HEK293 (cell line): ENCODE results near the gene DDN.

Experiments used
- CTCF ChIA-PET: fragments of 350-600 bp; formaldehyde crosslinking; extraction: SDS; loops from one replicate; lab custom pipeline; 2021; ENCODE audit warnings: antibody characterized with exemption; lab: Yijun Ruan, JAX
- POLR2A ChIA-PET: fragments of 300-600 bp; formaldehyde crosslinking; extraction: SDS; loops from one replicate; lab custom pipeline; 2020; ENCODE audit warnings: antibody characterized with exemption, inconsistent platforms; lab: Yijun Ruan, JAX
- H3K27ac ChIP-seq: fragments of 200-500 bp; sonication (Bioruptor generic); 2 replicates; pipeline ENCODE4 v1.5.1; 2014; ENCODE audit warnings: low read depth, low read length, control low read depth, inconsistent platforms; ENCODE audit errors: extremely low read depth
- H3K36me3 ChIP-seq, 2 experiments: fragments of 200-500 bp in 1 of 2; sonication (Bioruptor generic) in 1 of 2; 1 replicate in 1 of 2; 2 replicates in 1 of 2; pipeline ENCODE4 v1.5.1; 2014 to 2017; ENCODE audit warnings: inconsistent platforms in 2 of 2, low read length in 2 of 2; ENCODE audit not compliant: control insufficient read depth in 2 of 2, insufficient read depth in 1 of 2
- H3K4me1 ChIP-seq: fragments of 200-500 bp; sonication (Bioruptor generic); 2 replicates; pipeline ENCODE4 v1.5.1; 2014; ENCODE audit warnings: mild to moderate bottlenecking, low read length, inconsistent platforms; ENCODE audit not compliant: control insufficient read depth, insufficient read depth
- H3K4me3 ChIP-seq: 2 replicates; pipeline ENCODE4 v1.5.1; 2011; ENCODE audit warnings: low read depth, mild to moderate bottlenecking, control low read depth, low read length, moderate library complexity
- H3K9me3 ChIP-seq: fragments of 200-500 bp; sonication (Bioruptor generic); 2 replicates; pipeline ENCODE4 v1.5.1; 2014; ENCODE audit warnings: low read depth, low read length, inconsistent platforms; ENCODE audit not compliant: control insufficient read depth, insufficient read depth
- GLI2 ChIP-seq: fragments of 450-650 bp; formaldehyde crosslinking; IDR thresholded peaks from 2 replicates; pipeline ENCODE4; 2017; ENCODE audit warnings: missing biosample characterization, missing genetic modification characterization, low read depth, borderline replicate concordance
- GLIS2 ChIP-seq: fragments of 450-650 bp; formaldehyde crosslinking; IDR thresholded peaks from 2 replicates; pipeline ENCODE4 v1.5.1; 2016; ENCODE audit warnings: missing biosample characterization, missing genetic modification characterization
- KLF16 ChIP-seq: fragments of 450-650 bp; formaldehyde crosslinking; IDR thresholded peaks from 2 replicates; pipeline ENCODE4 v1.5.1; 2017; ENCODE audit warnings: missing biosample characterization, missing genetic modification characterization
- MZF1 ChIP-seq: fragments of 450-650 bp; formaldehyde crosslinking; IDR thresholded peaks from 2 replicates; pipeline ENCODE4 v1.5.1; 2017; ENCODE audit warnings: missing biosample characterization, missing genetic modification characterization, borderline replicate concordance
- SETDB1 ChIP-seq: IDR thresholded peaks from one replicate; pipeline ENCODE4 v1.6.1; 2017; ENCODE audit warnings: mild to moderate bottlenecking, low read length, moderate library complexity, mixed read lengths; ENCODE audit not compliant: insufficient read length
- SP2 ChIP-seq: fragments of 450-650 bp; formaldehyde crosslinking; IDR thresholded peaks from 2 replicates; pipeline ENCODE4 v1.5.1; 2016; ENCODE audit warnings: missing biosample characterization, missing genetic modification characterization
- SP3 ChIP-seq: fragments of 450-650 bp; formaldehyde crosslinking; IDR thresholded peaks from 2 replicates; pipeline ENCODE4 v1.5.1; 2016; ENCODE audit warnings: missing biosample characterization, missing genetic modification characterization
- TRIM28 ChIP-seq: IDR thresholded peaks from 2 replicates; pipeline ENCODE4 v1.6.1; 2011; ENCODE audit warnings: low read length, control low read depth, borderline replicate concordance
- ZBTB20 ChIP-seq: fragments of 450-650 bp; formaldehyde crosslinking; IDR thresholded peaks from 2 replicates; pipeline ENCODE4 v1.5.1; 2016; ENCODE audit warnings: missing biosample characterization, missing genetic modification characterization
- ZBTB48 ChIP-seq: fragments of 450-650 bp; formaldehyde crosslinking; IDR thresholded peaks from 2 replicates; pipeline ENCODE4 v1.5.1; 2016; ENCODE audit warnings: missing biosample characterization, missing genetic modification characterization
- ZBTB7A ChIP-seq: fragments of 450-650 bp; formaldehyde crosslinking; IDR thresholded peaks from 2 replicates; pipeline ENCODE4 v1.5.1; 2016; ENCODE audit warnings: low read depth, missing biosample characterization, missing genetic modification characterization
- ZNF184 ChIP-seq: fragments of 450-650 bp; IDR thresholded peaks from 2 replicates; pipeline ENCODE4 v1.5.1; 2018; ENCODE audit warnings: missing biosample characterization, mild to moderate bottlenecking, missing genetic modification characterization
- ZNF2 ChIP-seq: fragments of 450-650 bp; formaldehyde crosslinking; IDR thresholded peaks from 2 replicates; pipeline ENCODE4 v1.5.1; 2016; ENCODE audit warnings: missing biosample characterization, missing genetic modification characterization
- ZNF266 ChIP-seq: fragments of 450-650 bp; formaldehyde crosslinking; IDR thresholded peaks from 2 replicates; pipeline ENCODE4 v1.5.1; 2016; ENCODE audit warnings: missing biosample characterization, missing genetic modification characterization, low read depth
- ZNF274 ChIP-seq, 2 experiments: fragments of 200-500 bp in 1 of 2; fragments of 450-650 bp in 1 of 2; sonication (Bioruptor generic) in 1 of 2; formaldehyde crosslinking in 1 of 2; IDR thresholded peaks; 2 replicates each; pipeline versions ENCODE4 v1.5.1 to v1.6.1; 2014 to 2016; ENCODE audit warnings: borderline replicate concordance in 1 of 2, inconsistent platforms in 1 of 2, low read length in 1 of 2, missing biosample characterization in 1 of 2, missing genetic modification characterization in 1 of 2
- ZNF544 ChIP-seq: fragments of 450-650 bp; formaldehyde crosslinking; IDR thresholded peaks from 2 replicates; pipeline ENCODE4 v1.5.0; 2017; ENCODE audit warnings: missing biosample characterization, missing genetic modification characterization
- ZNF596 ChIP-seq: fragments of 450-650 bp; IDR thresholded peaks from 2 replicates; pipeline ENCODE4 v1.5.0; 2018; ENCODE audit warnings: missing biosample characterization, mild to moderate bottlenecking, missing genetic modification characterization, moderate library complexity
- ZNF624 ChIP-seq: fragments of 450-650 bp; formaldehyde crosslinking; IDR thresholded peaks from 2 replicates; pipeline ENCODE4 v1.5.1; 2017; ENCODE audit warnings: missing biosample characterization, missing genetic modification characterization
- ZNF677 ChIP-seq: fragments of 450-650 bp; IDR thresholded peaks from 2 replicates; pipeline ENCODE4 v1.5.0; 2018; ENCODE audit warnings: missing biosample characterization, mild to moderate bottlenecking, missing genetic modification characterization, moderate library complexity
- ZNF76 ChIP-seq: fragments of 450-650 bp; formaldehyde crosslinking; IDR thresholded peaks from 2 replicates; pipeline ENCODE4; 2016; ENCODE audit warnings: low read depth, missing biosample characterization, missing genetic modification characterization, borderline replicate concordance
- ZNF768 ChIP-seq: fragments of 450-650 bp; formaldehyde crosslinking; IDR thresholded peaks from 2 replicates; pipeline ENCODE4 v1.5.1; 2018; ENCODE audit warnings: missing biosample characterization, mild to moderate bottlenecking, missing genetic modification characterization
- ZNF776 ChIP-seq: fragments of 450-650 bp; formaldehyde crosslinking; IDR thresholded peaks from 2 replicates; pipeline ENCODE4 v1.5.0; 2017; ENCODE audit warnings: missing biosample characterization, missing genetic modification characterization, borderline replicate concordance
- ZNF792 ChIP-seq: fragments of 450-650 bp; formaldehyde crosslinking; IDR thresholded peaks from 2 replicates; pipeline ENCODE4 v1.5.1; 2016; ENCODE audit warnings: missing biosample characterization, missing genetic modification characterization
- ZNF843 ChIP-seq: fragments of 450-650 bp; formaldehyde crosslinking; IDR thresholded peaks from 2 replicates; pipeline ENCODE4 v1.5.1; 2016; ENCODE audit warnings: missing biosample characterization, missing genetic modification characterization
- TF ChIP-seq, protein P1 (sequence below): fragments of 450-650 bp; formaldehyde crosslinking; IDR thresholded peaks from 2 replicates; pipeline ENCODE4 v1.5.1; 2016; ENCODE audit warnings: missing biosample characterization, missing genetic modification characterization
- TF ChIP-seq, protein P2 (sequence below): fragments of 450-650 bp; formaldehyde crosslinking; IDR thresholded peaks from 2 replicates; pipeline ENCODE4 v1.5.1; 2017; ENCODE audit warnings: missing biosample characterization, mild to moderate bottlenecking, missing genetic modification characterization, moderate library complexity
- TF ChIP-seq, protein P3 (sequence below): fragments of 450-650 bp; formaldehyde crosslinking; IDR thresholded peaks from 2 replicates; pipeline ENCODE4; 2016; ENCODE audit warnings: missing biosample characterization, missing genetic modification characterization
- TF ChIP-seq, protein P4 (sequence below): fragments of 450-650 bp; formaldehyde crosslinking; IDR thresholded peaks from 2 replicates; pipeline ENCODE4 v1.5.1; 2016; ENCODE audit warnings: missing biosample characterization, missing genetic modification characterization
- TF ChIP-seq, protein P5 (sequence below): fragments of 450-650 bp; formaldehyde crosslinking; IDR thresholded peaks from 2 replicates; pipeline ENCODE4 v1.5.1; 2016; ENCODE audit warnings: missing biosample characterization, missing genetic modification characterization

DDN gene

DNA sequence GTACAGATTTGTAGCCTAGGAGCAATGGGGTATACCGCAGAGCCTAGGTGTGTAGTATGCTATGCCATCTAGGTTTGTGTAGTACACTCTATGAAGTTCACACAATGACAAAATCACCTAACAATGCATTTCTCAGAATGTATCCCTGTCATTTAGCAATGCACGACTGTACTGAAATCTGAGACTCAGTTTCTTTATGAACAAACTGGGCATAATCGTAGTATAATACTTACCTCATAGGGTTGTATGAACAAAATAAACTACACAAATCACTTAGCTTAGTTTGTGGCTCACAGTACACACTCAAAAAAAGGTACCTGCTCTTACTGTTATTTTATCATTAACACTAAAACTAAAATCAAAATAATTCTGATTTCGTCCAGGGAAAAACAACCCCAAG is 26.3 kb upstream of the DDN start:
- no peaks in the 10 kb centered on the region for H3K9me3 ChIP-seq
- peaks cover 23 to 94% of the 10 kb centered on the region in 2 experiments for H3K36me3 ChIP-seq
- no peaks in the 10 kb centered on the region for H3K4me1 ChIP-seq
- POLR2A ChIA-PET, result no interaction called here
- CTCF ChIA-PET, result interaction anchor here (2.0 kb wide), 1 partner anchor 18 kb away, joined by 12 read pairs; no protein-coding TSS in a partner anchor
- no peak overlapping the region for H3K4me3 ChIP-seq
- H3K27ac ChIP-seq, result no peak overlapping the region
- TF ChIP-seq KLF16 (tag by site-specific recombination), result no peak
- TF ChIP-seq ZNF274 (IDR thresholded peaks at IDR 0.05; ENCODE audit: low read length), result no peak
- TF ChIP-seq ZNF274 (tag by site-specific recombination; IDR thresholded peaks at IDR 0.05; ENCODE audit: borderline replicate concordance), result no peak
- TF ChIP-seq ZNF184, result no peak
- TF ChIP-seq, protein P1, sequence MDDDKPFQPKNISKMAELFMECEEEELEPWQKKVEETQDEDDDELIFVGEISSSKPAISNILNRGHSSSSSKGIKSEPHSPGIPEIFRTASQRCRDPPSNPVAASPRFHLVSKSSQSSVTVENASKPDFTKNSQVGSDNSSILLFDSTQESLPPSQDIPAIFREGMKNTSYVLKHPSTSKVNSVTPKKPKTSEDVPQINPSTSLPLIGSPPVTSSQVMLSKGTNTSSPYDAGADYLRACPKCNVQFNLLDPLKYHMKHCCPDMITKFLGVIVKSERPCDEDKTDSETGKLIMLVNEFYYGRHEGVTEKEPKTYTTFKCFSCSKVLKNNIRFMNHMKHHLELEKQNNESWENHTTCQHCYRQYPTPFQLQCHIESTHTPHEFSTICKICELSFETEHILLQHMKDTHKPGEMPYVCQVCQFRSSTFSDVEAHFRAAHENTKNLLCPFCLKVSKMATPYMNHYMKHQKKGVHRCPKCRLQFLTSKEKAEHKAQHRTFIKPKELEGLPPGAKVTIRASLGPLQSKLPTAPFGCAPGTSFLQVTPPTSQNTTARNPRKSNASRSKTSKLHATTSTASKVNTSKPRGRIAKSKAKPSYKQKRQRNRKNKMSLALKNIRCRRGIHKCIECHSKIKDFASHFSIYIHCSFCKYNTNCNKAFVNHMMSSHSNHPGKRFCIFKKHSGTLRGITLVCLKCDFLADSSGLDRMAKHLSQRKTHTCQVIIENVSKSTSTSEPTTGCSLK (tag by site-specific recombination), result no peak
- TF ChIP-seq ZNF776 (tag by site-specific recombination), result no peak
- no peak for TF ChIP-seq TRIM28
- TF ChIP-seq ZNF76 (tag by site-specific recombination), result no peak
- no peak for TF ChIP-seq ZNF624 (tag by site-specific recombination)
- no peak for TF ChIP-seq ZNF266 (tag by site-specific recombination)
- TF ChIP-seq ZNF2 (tag by site-specific recombination), result no peak
- no peak for TF ChIP-seq ZNF792 (tag by site-specific recombination)
- TF ChIP-seq SP3 (tag by site-specific recombination), result no peak
- TF ChIP-seq, protein P2, sequence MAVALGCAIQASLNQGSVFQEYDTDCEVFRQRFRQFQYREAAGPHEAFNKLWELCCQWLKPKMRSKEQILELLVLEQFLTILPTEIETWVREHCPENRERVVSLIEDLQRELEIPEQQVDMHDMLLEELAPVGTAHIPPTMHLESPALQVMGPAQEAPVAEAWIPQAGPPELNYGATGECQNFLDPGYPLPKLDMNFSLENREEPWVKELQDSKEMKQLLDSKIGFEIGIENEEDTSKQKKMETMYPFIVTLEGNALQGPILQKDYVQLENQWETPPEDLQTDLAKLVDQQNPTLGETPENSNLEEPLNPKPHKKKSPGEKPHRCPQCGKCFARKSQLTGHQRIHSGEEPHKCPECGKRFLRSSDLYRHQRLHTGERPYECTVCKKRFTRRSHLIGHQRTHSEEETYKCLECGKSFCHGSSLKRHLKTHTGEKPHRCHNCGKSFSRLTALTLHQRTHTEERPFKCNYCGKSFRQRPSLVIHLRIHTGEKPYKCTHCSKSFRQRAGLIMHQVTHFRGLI, result no peak
- TF ChIP-seq ZNF843, result no peak
- no peak for TF ChIP-seq MZF1
- no peak for TF ChIP-seq GLIS2 (tag by site-specific recombination)
- TF ChIP-seq ZNF544, result no peak
- no peak for TF ChIP-seq ZNF677

DNA sequence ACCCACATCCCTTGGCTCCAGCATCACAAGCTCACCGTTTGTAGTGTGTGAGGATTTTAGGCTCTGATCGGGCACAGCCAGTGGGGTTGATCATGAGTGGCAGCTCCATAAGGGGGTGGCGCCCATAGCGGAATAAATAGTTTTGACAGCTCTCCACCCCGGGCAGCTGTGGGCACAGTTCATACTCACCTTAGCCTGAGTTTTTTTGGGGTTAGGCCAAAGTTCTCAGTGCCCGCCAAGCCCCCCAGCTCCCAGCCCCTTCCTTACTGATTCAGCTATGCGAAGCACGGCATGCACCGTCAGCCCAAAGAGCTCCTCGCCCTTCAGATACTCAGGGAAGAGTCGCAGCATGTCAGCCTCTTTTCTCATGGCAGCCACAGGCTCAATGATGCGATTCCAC is 25.4 kb upstream of the DDN start:
- ChIA-PET CTCF (interaction anchor here (0.8 to 2.0 kb wide), 3 partner anchors 19 to 37 kb away, joined by 3 to 12 read pairs (median 3); no protein-coding TSS in a partner anchor), POLR2A (interaction anchor here (1.1 kb wide), 1 partner anchor 8 kb away, joined by 3 read pairs; no protein-coding TSS in a partner anchor)
- H3K4me3 ChIP-seq, result no peak overlapping the region
- TF ChIP-seq, protein P3, sequence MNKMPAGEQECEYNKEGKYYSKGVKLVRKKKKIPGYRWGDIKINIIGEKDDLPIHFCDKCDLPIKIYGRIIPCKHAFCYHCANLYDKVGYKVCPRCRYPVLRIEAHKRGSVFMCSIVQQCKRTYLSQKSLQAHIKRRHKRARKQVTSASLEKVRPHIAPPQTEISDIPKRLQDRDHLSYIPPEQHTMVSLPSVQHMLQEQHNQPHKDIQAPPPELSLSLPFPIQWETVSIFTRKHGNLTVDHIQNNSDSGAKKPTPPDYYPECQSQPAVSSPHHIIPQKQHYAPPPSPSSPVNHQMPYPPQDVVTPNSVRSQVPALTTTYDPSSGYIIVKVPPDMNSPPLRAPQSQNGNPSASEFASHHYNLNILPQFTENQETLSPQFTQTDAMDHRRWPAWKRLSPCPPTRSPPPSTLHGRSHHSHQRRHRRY, result no peak
- TF ChIP-seq SP2 (tag by site-specific recombination), result no peak
- TF ChIP-seq, protein P4, sequence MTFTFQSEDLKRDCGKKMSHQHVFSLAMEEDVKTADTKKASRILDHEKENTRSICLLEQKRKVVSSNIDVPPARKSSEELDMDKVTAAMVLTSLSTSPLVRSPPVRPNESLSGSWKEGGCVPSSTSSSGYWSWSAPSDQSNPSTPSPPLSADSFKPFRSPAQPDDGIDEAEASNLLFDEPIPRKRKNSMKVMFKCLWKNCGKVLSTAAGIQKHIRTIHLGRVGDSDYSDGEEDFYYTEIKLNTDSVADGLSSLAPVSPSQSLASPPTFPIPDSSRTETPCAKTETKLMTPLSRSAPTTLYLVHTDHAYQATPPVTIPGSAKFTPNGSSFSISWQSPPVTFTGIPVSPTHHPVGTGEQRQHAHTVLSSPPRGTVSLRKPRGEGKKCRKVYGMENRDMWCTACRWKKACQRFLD (tag by site-specific recombination), result no peak
- no peak for TF ChIP-seq GLIS2 (tag by site-specific recombination)
- no peak for TF ChIP-seq ZNF768 (tag by site-specific recombination)
- TF ChIP-seq, protein P5, sequence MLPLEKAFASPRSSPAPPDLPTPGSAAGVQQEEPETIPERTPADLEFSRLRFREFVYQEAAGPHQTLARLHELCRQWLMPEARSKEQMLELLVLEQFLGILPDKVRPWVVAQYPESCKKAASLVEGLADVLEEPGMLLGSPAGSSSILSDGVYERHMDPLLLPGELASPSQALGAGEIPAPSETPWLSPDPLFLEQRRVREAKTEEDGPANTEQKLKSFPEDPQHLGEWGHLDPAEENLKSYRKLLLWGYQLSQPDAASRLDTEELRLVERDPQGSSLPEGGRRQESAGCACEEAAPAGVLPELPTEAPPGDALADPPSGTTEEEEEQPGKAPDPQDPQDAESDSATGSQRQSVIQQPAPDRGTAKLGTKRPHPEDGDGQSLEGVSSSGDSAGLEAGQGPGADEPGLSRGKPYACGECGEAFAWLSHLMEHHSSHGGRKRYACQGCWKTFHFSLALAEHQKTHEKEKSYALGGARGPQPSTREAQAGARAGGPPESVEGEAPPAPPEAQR (tag by site-specific recombination), result no peak
- no peak for TF ChIP-seq SETDB1
- no peak for TF ChIP-seq ZNF76 (tag by site-specific recombination)
- TF ChIP-seq ZBTB7A (tag by site-specific recombination), result no peak
- TF ChIP-seq GLI2 (tag by site-specific recombination), result no peak
- no peak for TF ChIP-seq ZBTB20 (tag by site-specific recombination)
- TF ChIP-seq ZNF596 (tag by site-specific recombination), result no peak
- no peak for TF ChIP-seq ZBTB48 (tag by site-specific recombination)
- H3K4me1 ChIP-seq, result no peaks in the 10 kb centered on the region; the same call in 1 of the 2 replicates
- peaks cover 19 to 85% of the 10 kb centered on the region in 2 experiments for H3K36me3 ChIP-seq
- H3K27ac ChIP-seq, result no peak overlapping the region
- no peaks in the 10 kb centered on the region for H3K9me3 ChIP-seq
